ENCODE measurements around the gene GRIN2A. TPM values are rescaled to one million over a fixed set of nuclear protein-coding genes. Genes with fewer than 3 reads are reported as not detected.

The GRIN2A gene
- total and polyA plus RNA-seq, 8 donors = 0.03 to 0.96 (median 0.26) TPM

DNA sequence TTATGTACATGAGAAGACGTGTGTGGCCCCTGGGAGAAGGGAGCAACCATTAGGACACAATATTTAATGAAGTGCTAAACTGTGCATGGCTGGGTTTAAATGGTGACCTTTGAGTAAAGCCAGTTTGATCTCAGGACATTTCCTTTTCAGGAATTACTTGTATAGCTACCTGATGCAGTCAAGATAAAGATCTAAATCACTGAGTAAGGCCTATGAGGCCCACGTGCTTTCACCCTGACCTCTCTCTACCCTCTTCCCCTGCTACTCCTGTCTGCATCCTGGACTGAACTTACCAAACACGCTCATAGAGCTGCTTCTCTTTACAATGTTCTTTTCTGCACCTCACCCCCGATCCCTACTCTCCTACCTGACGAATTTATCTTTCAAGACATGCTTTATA, 98.9 kb downstream of the GRIN2A start:
- Histone ChIP-seq H3K27ac (no peak overlapping the region), H3K36me3 (no peaks in the 10 kb centered on the region), H3K4me1 (peaks cover 5 to 6% of the 10 kb centered on the region in 2 donors), H3K27me3 (no peaks in the 10 kb centered on the region), H3K4me3 (no peak overlapping the region), H3K9me3 (no peaks in the 10 kb centered on the region)
- ATAC-seq (no peak), DNase-seq (no peak)
- intact Hi-C loops (cut with DNase I) = no loop called here
- TF ChIP-seq, protein P1, sequence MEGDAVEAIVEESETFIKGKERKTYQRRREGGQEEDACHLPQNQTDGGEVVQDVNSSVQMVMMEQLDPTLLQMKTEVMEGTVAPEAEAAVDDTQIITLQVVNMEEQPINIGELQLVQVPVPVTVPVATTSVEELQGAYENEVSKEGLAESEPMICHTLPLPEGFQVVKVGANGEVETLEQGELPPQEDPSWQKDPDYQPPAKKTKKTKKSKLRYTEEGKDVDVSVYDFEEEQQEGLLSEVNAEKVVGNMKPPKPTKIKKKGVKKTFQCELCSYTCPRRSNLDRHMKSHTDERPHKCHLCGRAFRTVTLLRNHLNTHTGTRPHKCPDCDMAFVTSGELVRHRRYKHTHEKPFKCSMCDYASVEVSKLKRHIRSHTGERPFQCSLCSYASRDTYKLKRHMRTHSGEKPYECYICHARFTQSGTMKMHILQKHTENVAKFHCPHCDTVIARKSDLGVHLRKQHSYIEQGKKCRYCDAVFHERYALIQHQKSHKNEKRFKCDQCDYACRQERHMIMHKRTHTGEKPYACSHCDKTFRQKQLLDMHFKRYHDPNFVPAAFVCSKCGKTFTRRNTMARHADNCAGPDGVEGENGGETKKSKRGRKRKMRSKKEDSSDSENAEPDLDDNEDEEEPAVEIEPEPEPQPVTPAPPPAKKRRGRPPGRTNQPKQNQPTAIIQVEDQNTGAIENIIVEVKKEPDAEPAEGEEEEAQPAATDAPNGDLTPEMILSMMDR (IDR thresholded peaks at IDR 0.05) = no peak

DNA sequence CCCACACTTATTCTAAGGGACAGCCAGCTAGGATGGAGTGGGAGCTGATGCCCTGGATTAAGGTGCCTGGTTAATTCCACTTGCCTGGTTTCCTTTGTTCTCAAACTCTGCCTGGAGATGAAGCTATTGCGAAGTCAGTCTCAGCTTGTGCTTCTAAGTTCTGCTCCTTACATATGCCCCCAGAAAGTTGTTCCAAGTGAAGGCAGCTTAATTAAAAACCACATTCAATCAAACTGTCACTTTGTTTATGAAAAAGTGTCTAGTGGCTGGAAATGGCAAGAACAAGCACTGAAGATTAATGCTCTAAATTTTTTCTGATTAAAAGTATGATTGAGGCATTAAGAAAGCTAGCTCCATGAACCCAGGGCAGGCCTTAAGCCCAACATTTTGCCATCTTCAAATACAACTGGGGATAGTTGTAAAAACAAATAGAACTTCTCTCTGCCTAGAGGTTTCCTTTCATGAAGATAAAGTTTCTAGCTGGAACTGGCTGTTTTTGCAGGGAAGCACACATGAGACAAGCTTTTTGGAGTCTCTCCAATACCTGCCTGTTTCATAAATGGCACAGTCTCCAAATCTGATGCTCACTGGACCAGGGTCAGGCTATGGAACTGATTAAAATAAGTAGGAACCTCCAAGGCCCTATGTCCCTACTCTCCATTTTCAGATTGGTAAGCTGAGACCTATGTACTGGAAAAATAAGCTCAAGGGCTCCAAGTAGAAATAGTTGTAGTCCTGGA, 100.9 kb downstream of the GRIN2A start:
- intact Hi-C loops (cut with DNase I) = no loop called here
- peaks cover 5 to 6% of the 10 kb centered on the region in 2 donors for H3K4me1 ChIP-seq
- TF ChIP-seq, protein P1 (IDR thresholded peaks at IDR 0.05) = no peak
- H3K27me3 ChIP-seq = no peaks in the 10 kb centered on the region
- no peaks in the 10 kb centered on the region for H3K36me3 ChIP-seq
- DNase-seq = no peak
- ATAC-seq = no peak
- no peaks in the 10 kb centered on the region for H3K9me3 ChIP-seq
- H3K27ac ChIP-seq = no peak overlapping the region
- no peak overlapping the region for H3K4me3 ChIP-seq

DNA sequence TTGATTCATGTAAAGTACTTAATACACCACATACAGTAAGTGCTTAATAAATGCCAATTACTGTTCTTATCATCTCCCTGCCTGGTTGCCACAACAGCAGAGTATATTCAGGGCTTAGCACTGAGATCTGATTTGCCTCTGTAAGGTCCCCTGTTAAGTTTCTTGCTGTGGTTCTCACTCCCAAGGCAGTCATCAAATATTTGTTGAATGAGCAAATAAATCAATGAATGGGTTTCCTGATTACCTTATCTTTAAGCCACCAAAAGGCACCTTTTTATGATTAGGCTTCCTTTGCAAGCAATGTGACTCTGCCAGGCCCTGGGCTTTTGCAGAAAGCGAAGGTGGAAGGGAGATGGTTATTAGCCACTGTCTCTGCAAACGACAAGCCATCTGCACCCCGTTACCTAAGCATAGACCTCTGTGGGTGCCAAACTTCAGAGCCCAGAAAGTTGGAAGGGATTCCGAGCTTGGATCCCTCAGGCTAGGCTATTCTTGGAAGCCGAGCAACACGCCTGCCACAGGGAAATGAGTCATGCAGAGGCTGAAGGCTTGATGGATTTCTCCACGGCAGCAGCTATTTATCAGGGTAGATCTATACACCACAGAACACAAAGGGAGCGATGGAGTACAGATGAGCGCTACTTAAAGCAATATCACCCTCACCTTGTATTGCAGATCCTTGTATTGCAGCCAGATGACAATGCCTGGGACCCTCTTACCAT, 102.0 kb downstream of the GRIN2A start:
- Histone ChIP-seq H3K27ac (no peak overlapping the region), H3K9me3 (no peaks in the 10 kb centered on the region), H3K36me3 (no peaks in the 10 kb centered on the region), H3K4me1 (peaks cover 5 to 6% of the 10 kb centered on the region in 2 donors), H3K4me3 (no peak overlapping the region), H3K27me3 (no peaks in the 10 kb centered on the region)
- TF ChIP-seq, protein P1 (IDR thresholded peaks at IDR 0.05) = no peak
- ATAC-seq (peak; percentile 60), DNase-seq (peak in 1 of 4 donors; percentile 13)
- intact Hi-C loops (cut with DNase I) = no loop called here

DNA sequence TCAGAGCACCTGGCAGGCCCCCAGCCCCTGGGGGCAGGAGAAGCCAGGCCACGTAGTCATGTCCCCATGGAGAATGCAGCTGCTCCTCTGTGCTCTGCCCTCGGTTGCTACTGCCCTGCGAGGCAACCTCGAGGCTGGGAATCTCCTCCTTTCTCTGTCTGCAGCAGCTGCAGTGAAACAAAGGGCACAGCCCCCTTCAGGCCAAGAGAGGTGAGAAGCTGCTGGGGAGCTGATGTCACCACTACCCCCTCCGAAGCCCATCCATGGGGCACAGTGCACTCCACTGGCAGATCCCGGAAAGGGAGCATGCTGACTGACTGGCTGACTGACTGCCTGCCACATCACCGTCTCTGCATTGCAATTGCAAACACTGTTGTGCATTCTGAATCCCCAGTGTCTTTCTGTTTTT, 103.7 kb downstream of the GRIN2A start:
- intact Hi-C loops (cut with DNase I) = no loop called here
- Histone ChIP-seq H3K4me3 (no peak overlapping the region), H3K9me3 (no peaks in the 10 kb centered on the region), H3K27ac (no peak overlapping the region), H3K4me1 (peaks cover 5 to 6% of the 10 kb centered on the region in 2 donors), H3K27me3 (no peaks in the 10 kb centered on the region), H3K36me3 (no peaks in the 10 kb centered on the region)
- TF ChIP-seq, protein P1 (IDR thresholded peaks at IDR 0.05) = no peak
- no peak for DNase-seq
- no peak for ATAC-seq

DNA sequence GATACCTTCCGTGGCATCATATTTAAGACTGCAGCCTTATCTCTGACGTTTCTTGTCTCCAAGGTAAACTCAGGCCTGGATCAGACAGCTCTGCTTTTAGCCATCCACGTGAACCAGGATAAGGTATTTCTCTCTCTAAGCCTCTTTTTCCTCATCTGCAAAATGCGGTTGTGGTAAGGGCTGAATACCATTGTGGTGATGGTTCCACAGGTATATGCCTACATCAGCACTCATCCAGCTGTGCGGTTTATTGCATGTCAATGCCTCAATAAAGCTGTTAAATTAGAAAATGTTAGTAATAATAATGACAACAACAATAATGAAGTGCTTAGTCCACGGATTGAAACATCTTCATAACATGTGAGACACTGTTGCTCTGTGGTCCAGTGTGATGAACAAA, 104.4 kb downstream of the GRIN2A start:
- Histone ChIP-seq H3K36me3 (no peaks in the 10 kb centered on the region), H3K4me3 (no peak overlapping the region), H3K27me3 (no peaks in the 10 kb centered on the region), H3K4me1 (peaks cover 5 to 6% of the 10 kb centered on the region in 2 donors), H3K27ac (no peak overlapping the region), H3K9me3 (no peaks in the 10 kb centered on the region)
- no peak for ATAC-seq
- TF ChIP-seq, protein P1 (IDR thresholded peaks at IDR 0.05) = no peak
- no peak for DNase-seq
- intact Hi-C loops (cut with DNase I) = no loop called here

Data from left lung (tissue), 10 donors.